Osteoblast (primary cell): ENCODE results near the gene RBM15B. TPM values are rescaled to one million over a fixed set of nuclear protein-coding genes. Genes with fewer than 3 reads are reported as not detected.

Source experiments
- DNase-seq: peaks from one replicate; pipeline ENCODE4 v3.0.0; 2011; ENCODE audit warnings: low spot score, mixed read lengths; ENCODE audit not compliant: insufficient read length; ENCODE audit errors: missing footprints
- H2AFZ ChIP-seq: 2 replicates; pipeline ENCODE4 v1.6.0; 2011; ENCODE audit warnings: mild to moderate bottlenecking, low read length
- H3K27ac ChIP-seq: 2 replicates; pipeline ENCODE4 v1.5.1; 2011; ENCODE audit warnings: mild to moderate bottlenecking, low read depth, low read length, moderate library complexity
- H3K27me3 ChIP-seq: 2 replicates; pipeline ENCODE4 v1.6.0; 2012; ENCODE audit warnings: mild to moderate bottlenecking, control low read depth, inconsistent platforms, low read length, moderate library complexity; ENCODE audit not compliant: insufficient read depth
- H3K36me3 ChIP-seq: 2 replicates; pipeline ENCODE4 v1.5.1; 2011; ENCODE audit warnings: mild to moderate bottlenecking, low read length, control low read depth, moderate library complexity; ENCODE audit not compliant: insufficient read depth
- H3K4me1 ChIP-seq: 2 replicates; pipeline ENCODE4 v1.5.1; 2011; ENCODE audit warnings: mild to moderate bottlenecking, low read length, control low read depth, moderate library complexity; ENCODE audit not compliant: insufficient read depth
- H3K4me2 ChIP-seq: 2 replicates; pipeline ENCODE4 v1.6.0; 2011; ENCODE audit warnings: mild to moderate bottlenecking, low read length; ENCODE audit not compliant: insufficient read depth
- H3K4me3 ChIP-seq: fragments of 200-600 bp; sonication (generic); 3 replicates; pipeline ENCODE4 v1.5.1; 2012; ENCODE audit warnings: mild to moderate bottlenecking, low read length, inconsistent platforms; ENCODE audit not compliant: insufficient read depth
- H3K79me2 ChIP-seq: 2 replicates; pipeline ENCODE4 v1.6.0; 2012; ENCODE audit warnings: mild to moderate bottlenecking, low read length, control low read depth, inconsistent platforms; ENCODE audit not compliant: insufficient read depth
- H3K9me3 ChIP-seq: 2 replicates; pipeline ENCODE4 v1.5.1; 2011; ENCODE audit warnings: low read depth, low read length, control low read depth
- H4K20me1 ChIP-seq: 2 replicates; pipeline ENCODE4 v1.6.0; 2012; ENCODE audit warnings: mild to moderate bottlenecking, low read length, control low read depth; ENCODE audit not compliant: insufficient read depth
- total RNA-seq: library from RNA; depleted of rRNA; stranded (reverse); fragments of >200 nt; gene quantifications from 2 replicates; pipeline ENCODE4 v1.2.3, GENCODE V29; 2012
- TF ChIP-seq, protein P1 (sequence below): IDR thresholded peaks from 2 replicates; pipeline ENCODE4 v1.5.1; 2011; ENCODE audit warnings: mild to moderate bottlenecking, low read depth, low read length, moderate library complexity; ENCODE audit errors: extremely low read depth

Gene RBM15B
- total RNA-seq, 1 donor: 48.9 TPM

DNA sequence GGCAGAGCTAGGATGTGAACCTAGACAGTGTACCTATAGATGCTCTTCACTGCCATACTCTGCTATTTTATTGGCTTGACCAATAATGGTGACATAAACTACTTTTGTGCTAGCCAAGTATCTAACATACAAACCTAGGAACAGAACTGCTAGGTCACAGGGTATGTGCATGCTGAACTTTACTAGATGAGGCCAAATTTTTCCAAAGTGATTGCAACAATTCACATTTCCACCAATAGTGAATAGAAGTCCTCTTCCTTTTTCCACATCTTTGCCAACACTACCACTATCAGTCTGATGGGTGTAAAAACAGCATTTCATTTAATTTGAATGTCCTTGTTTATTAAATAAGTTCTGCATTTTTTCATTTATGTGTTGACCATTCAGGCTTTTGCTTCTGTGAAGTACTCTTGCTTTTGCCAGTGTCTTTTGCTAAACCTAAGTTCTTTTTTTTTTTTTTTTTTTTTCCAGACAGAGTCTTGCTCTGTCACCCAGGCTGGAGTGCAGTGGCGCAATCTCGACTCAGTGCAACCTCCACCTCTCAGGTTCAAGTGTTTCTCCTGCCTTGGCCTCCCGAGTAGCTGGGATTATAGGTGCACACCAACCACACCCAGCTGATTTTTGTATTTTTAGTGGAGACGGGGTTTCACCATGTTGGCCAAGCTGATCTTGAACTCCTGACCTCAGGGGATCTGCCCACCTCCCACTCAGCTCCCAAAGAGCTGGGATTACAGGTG, 54.6 kb downstream of the RBM15B start:
- Histone ChIP-seq H3K27ac (no peak overlapping the region), H3K79me2 (peaks cover 11% of the 10 kb centered on the region), H4K20me1 (peaks cover 6% of the 10 kb centered on the region), H3K4me1 (no peaks in the 10 kb centered on the region), H3K9me3 (no peaks in the 10 kb centered on the region), H3K36me3 (peaks cover 12% of the 10 kb centered on the region), H2AFZ (no peak overlapping the region), H3K27me3 (no peaks in the 10 kb centered on the region), H3K4me2 (no peak overlapping the region), H3K4me3 (no peak overlapping the region)
- no peak for DNase-seq
- TF ChIP-seq, protein P1, sequence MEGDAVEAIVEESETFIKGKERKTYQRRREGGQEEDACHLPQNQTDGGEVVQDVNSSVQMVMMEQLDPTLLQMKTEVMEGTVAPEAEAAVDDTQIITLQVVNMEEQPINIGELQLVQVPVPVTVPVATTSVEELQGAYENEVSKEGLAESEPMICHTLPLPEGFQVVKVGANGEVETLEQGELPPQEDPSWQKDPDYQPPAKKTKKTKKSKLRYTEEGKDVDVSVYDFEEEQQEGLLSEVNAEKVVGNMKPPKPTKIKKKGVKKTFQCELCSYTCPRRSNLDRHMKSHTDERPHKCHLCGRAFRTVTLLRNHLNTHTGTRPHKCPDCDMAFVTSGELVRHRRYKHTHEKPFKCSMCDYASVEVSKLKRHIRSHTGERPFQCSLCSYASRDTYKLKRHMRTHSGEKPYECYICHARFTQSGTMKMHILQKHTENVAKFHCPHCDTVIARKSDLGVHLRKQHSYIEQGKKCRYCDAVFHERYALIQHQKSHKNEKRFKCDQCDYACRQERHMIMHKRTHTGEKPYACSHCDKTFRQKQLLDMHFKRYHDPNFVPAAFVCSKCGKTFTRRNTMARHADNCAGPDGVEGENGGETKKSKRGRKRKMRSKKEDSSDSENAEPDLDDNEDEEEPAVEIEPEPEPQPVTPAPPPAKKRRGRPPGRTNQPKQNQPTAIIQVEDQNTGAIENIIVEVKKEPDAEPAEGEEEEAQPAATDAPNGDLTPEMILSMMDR: no peak

Other genes starting within 250 kb of the RBM15B start
- gene MANF, start 6.0 kb upstream of the RBM15B start, total RNA-seq: 37.3 and 40.4 TPM in 2 replicates
- 12.1 and 13.0 TPM in 2 replicates for gene DCAF1, start 108.7 kb downstream of the RBM15B start, total RNA-seq
- gene RAD54L2, start 147.4 kb downstream of the RBM15B start, total RNA-seq: 22.7 and 23.2 TPM in 2 replicates